ENCODE data around the gene ANKRD33B.
A peak's percentile ranks its signal among the peaks of the same experiment; 100 is the strongest.

Gene ANKRD33B

GRCh38 chr5:10580531-10581423 is 16.9 kb downstream of the ANKRD33B start:
- no peak for DNase-seq

GRCh38 chr5:10581424-10581748 is 17.5 kb downstream of the ANKRD33B start:
- no peak for DNase-seq

- DNase-seq = no peak
These were observed 18.1 kb downstream of the ANKRD33B start for GRCh38 chr5:10581867-10582511.

GRCh38 chr5:10582512-10582897 is 18.6 kb downstream of the ANKRD33B start:
- DNase-seq = no peak

GRCh38 chr5:10583663-10584572 is 20.0 kb downstream of the ANKRD33B start:
- DNase-seq = no peak

- no peak for DNase-seq
These were observed 21.0 kb downstream of the ANKRD33B start for GRCh38 chr5:10584714-10585517.

- DNase-seq = no peak
These were observed 21.6 kb downstream of the ANKRD33B start for GRCh38 chr5:10585518-10585915.

- no peak for DNase-seq
These were observed 22.1 kb downstream of the ANKRD33B start for GRCh38 chr5:10586008-10586407.

- no peak for DNase-seq
These were observed 22.7 kb downstream of the ANKRD33B start for GRCh38 chr5:10586555-10586954.

- DNase-seq = no peak
These were observed 24.4 kb downstream of the ANKRD33B start for GRCh38 chr5:10588109-10588775.

- no peak for DNase-seq
These were observed 25.0 kb downstream of the ANKRD33B start for GRCh38 chr5:10588779-10589447.

GRCh38 chr5:10590226-10590999 is 26.5 kb downstream of the ANKRD33B start:
- no peak for DNase-seq

- DNase-seq = no peak
These were observed 27.3 kb downstream of the ANKRD33B start for GRCh38 chr5:10591159-10591558.

GRCh38 chr5:10591966-10592365 is 28.1 kb downstream of the ANKRD33B start:
- DNase-seq = no peak

GRCh38 chr5:10592601-10593000 is 28.7 kb downstream of the ANKRD33B start:
- DNase-seq = no peak

GRCh38 chr5:10593531-10594181 is 29.8 kb downstream of the ANKRD33B start:
- DNase-seq = no peak

- no peak for DNase-seq
These were observed 30.8 kb downstream of the ANKRD33B start for GRCh38 chr5:10594591-10595210.

- DNase-seq = no peak
These were observed 31.4 kb downstream of the ANKRD33B start for GRCh38 chr5:10595293-10595671.

GRCh38 chr5:10595672-10596309 is 31.9 kb downstream of the ANKRD33B start:
- DNase-seq = peak; percentile 64

Measured in activated CD4-positive, alpha-beta T cell treated with anti-CD3 and anti-CD28 coated beads for 48 hours (primary cell).